Measurements from ENCODE around the gene ADGRD2. TPM values are rescaled to one million over a fixed set of nuclear protein-coding genes. Genes with fewer than 3 reads are reported as not detected.

The ADGRD2 gene
- total and polyA plus RNA-seq, 3 donors from 2014 or later, result 0.31 to 1.5 (median 0.74) TPM

GRCh38 chr9:124495126-124496074 lies 45.1 kb downstream of the ADGRD2 start:
- peaks cover 9% of the 10 kb centered on the region for H3K4me1 ChIP-seq
- intact Hi-C loops (cut with DNase I; ENCODE audit: low total_unique reads), result no loop called here
- 67 to 72% methylated on average over 21 to 31 of the region's 31 CpGs for WGBS, 2 donors
- H3K4me3 ChIP-seq, result no peak overlapping the region
- no peaks in the 10 kb centered on the region for H3K36me3 ChIP-seq (ENCODE audit: low read depth, missing control alignments)
- H3K27me3 ChIP-seq, result no peaks in the 10 kb centered on the region
- DNase-seq, result no peak
- H3K9me3 ChIP-seq, result no peaks in the 10 kb centered on the region
- TF ChIP-seq POLR2A (IDR thresholded peaks at IDR 0.05), result no peak
- no peak for TF ChIP-seq CTCF (IDR thresholded peaks at IDR 0.05)
- no peak overlapping the region for H3K27ac ChIP-seq

DNA sequence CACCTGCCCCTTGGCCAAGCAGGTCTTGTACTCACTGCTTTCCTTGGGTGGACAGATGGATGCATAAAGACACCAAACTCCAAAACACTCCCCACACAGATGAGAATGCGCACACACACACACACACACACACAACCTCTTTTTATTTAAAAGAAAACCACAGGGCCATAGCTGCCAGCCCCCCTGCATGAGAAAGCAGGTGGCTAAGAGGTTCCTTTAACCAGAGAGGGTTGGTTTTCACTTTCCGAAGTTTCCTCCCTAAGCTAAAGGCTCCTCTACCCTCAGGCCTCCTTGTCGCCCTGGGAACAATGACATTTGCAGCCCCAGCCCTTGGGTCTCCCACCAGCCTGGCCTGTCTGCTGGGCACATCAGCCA lies 45.8 kb downstream of the ADGRD2 start:
- Histone ChIP-seq H3K9me3 (no peaks in the 10 kb centered on the region), H3K36me3 (ENCODE audit: low read depth, missing control alignments) (no peaks in the 10 kb centered on the region), H3K4me3 (no peak overlapping the region), H3K4me1 (peaks cover 9% of the 10 kb centered on the region), H3K27ac (no peak overlapping the region), H3K27me3 (no peaks in the 10 kb centered on the region)
- no peak for TF ChIP-seq CTCF (IDR thresholded peaks at IDR 0.05)
- TF ChIP-seq POLR2A (IDR thresholded peaks at IDR 0.05), result no peak
- WGBS, 2 donors, result 80 to 90% methylated on average over 3 of the region's 3 CpGs
- intact Hi-C loops (cut with DNase I; ENCODE audit: low total_unique reads), result no loop called here
- no peak for DNase-seq

- Histone ChIP-seq H3K4me3 (no peak overlapping the region), H3K36me3 (ENCODE audit: low read depth, missing control alignments) (no peaks in the 10 kb centered on the region), H3K4me1 (peaks cover 9% of the 10 kb centered on the region), H3K9me3 (no peaks in the 10 kb centered on the region), H3K27me3 (no peaks in the 10 kb centered on the region), H3K27ac (no peak overlapping the region)
- TF ChIP-seq POLR2A (IDR thresholded peaks at IDR 0.05), result no peak
- no peak for TF ChIP-seq CTCF (IDR thresholded peaks at IDR 0.05)
- WGBS, 2 donors, result 76% methylated on average over 15 of the region's 15 CpGs; no CpG with 5 or more reads in 1 of the 2 donors
- intact Hi-C loops (cut with DNase I; ENCODE audit: low total_unique reads), result no loop called here
- no peak for DNase-seq
Measured at GRCh38 chr9:124496463-124496862, 46.2 kb downstream of the ADGRD2 start.

- whole genome bisulfite sequencing, 2 donors, result 82 to 87% methylated on average over 6 to 8 of the region's 8 CpGs
- TF ChIP-seq CTCF (IDR thresholded peaks at IDR 0.05), result no peak
- no peak for TF ChIP-seq POLR2A (IDR thresholded peaks at IDR 0.05)
- intact Hi-C loops (cut with DNase I; ENCODE audit: low total_unique reads), result no loop called here
- Histone ChIP-seq H3K27ac (no peak overlapping the region), H3K27me3 (no peaks in the 10 kb centered on the region), H3K4me1 (peaks cover 9% of the 10 kb centered on the region), H3K36me3 (ENCODE audit: low read depth, missing control alignments) (no peaks in the 10 kb centered on the region), H3K4me3 (no peak overlapping the region), H3K9me3 (no peaks in the 10 kb centered on the region)
- no peak for DNase-seq
Measured at GRCh38 chr9:124497441-124497840, 47.2 kb downstream of the ADGRD2 start.

All from testis (tissue), 3 donors.